A549 treated with ZK216348 at 1 μM for 4 hours (cell line): ENCODE results near the gene TAF8. TPM values are rescaled to one million over a fixed set of nuclear protein-coding genes. Genes with fewer than 3 reads are reported as not detected.

ENCODE experiments used
- total RNA-seq: library from RNA; stranded (reverse); fragments of 200-300 nt; extraction: Qiagen RNA extraction; gene quantifications from 5 replicates; pipeline ENCODE4 v1.2.3, GENCODE V29; 2022; ENCODE audit warnings: low read depth

Gene TAF8
- total RNA-seq, result 9.4 to 16.2 TPM (median 15.3 TPM) in 5 replicates

DNA sequence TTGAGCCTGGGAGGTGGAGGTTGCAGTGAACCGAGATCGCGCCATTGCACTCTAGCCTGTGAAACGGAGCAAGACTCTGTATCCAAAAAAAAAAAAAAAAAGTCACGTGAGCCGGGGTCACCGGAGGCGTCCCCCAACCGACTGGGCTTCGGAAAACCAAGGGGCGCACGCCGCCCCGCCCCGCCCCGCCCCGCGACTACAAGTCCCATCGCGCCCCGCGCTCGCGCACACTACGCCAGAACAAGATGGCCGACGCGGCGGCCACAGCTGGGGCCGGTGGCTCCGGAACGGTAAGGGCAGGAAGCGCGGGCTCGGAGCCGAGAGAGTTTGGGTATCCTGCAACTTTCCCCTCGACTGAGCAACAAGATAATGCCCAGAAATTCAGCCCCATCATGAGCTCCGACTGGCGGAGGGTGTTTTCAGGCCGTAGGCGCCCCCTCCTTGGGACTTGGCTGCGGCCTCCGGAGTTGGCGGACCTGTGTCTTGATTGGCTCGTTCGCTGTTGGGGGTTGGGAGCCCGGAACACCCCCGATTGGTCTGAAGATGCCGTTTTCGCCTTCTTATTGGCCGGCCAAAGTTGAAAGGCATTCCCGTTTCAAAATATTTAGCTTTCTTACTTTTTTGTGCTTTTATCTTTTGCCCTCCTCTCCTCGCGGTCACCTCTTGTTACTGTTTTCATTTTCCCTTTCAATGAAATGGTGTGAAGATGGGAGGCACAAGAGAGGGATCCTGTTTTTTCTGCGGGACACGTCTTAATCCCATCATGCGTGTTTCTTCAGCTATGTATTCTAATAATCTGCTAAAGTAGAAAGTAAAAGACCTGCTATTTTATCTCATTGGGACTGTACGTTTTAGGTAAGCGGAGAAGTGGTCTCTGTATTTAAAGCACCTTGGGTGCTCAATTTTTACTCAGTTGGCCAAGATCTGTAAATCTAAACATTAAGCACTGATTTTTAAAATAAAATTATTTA lies at the start of gene TAF8:
Gene TAF8 (plus strand): TSS at position 228 of the 971 bp plus-strand sequence. CDS start 18 bp downstream, at position 246.

Other genes with a start within 250 kb of the TAF8 start
- gene USP49, start 155.1 kb upstream of the TAF8 start, total RNA-seq, result 0.74 to 1.9 TPM (median 1.2 TPM) in 5 replicates
- 12.5 to 15.5 TPM (median 13.0 TPM) in 5 replicates for gene MED20, start 129.4 kb upstream of the TAF8 start, total RNA-seq
- gene BYSL, start 129.0 kb upstream of the TAF8 start, total RNA-seq, result 28.0 to 48.2 TPM (median 41.2 TPM) in 5 replicates
- 109 to 184 TPM (median 176 TPM) in 5 replicates for gene CCND3, start 108.7 kb upstream of the TAF8 start, total RNA-seq
- 1.3 to 2.6 TPM (median 1.9 TPM) in 5 replicates for gene C6orf132, start 92.1 kb downstream of the TAF8 start, total RNA-seq
- gene GUCA1A, start 122.8 kb downstream of the TAF8 start, total RNA-seq, result not detected in 5 replicates
- 0.19 to 0.87 TPM (median 0.39 TPM) in 3 of 5 replicates, not detected in the others for gene GUCA1B, start 144.4 kb downstream of the TAF8 start, total RNA-seq
- 29.2 to 39.9 TPM (median 35.7 TPM) in 5 replicates for gene MRPS10, start 167.3 kb downstream of the TAF8 start, total RNA-seq